ENCODE data around the gene ME2.

Gene ME2

GRCh38 chr18:50986360-50987087 is 107.6 kb downstream of the ME2 start:
- H3K79me2 ChIP-seq (ENCODE audit: control insufficient read depth, low read length) = peaks cover 5% of the 10 kb centered on the region

GRCh38 chr18:50987261-50987660 is 108.3 kb downstream of the ME2 start:
- Histone ChIP-seq H3K4me1 (ENCODE audit: control insufficient read depth, low read length) (no peaks in the 10 kb centered on the region), H3K4me2 (ENCODE audit: low read length) (no peak overlapping the region), H3K9me2 (replicated peaks; ENCODE audit: control insufficient read depth, low read length) (no peaks in the 10 kb centered on the region), H3K27me3 (ENCODE audit: control insufficient read depth, low read length) (no peaks in the 10 kb centered on the region), H3K79me2 (ENCODE audit: control insufficient read depth, low read length) (peaks cover 4% of the 10 kb centered on the region), H3K4me3 (ENCODE audit: low read length) (no peak overlapping the region), H3K27ac (ENCODE audit: low read depth, low read length) (no peak overlapping the region), H4K20me1 (ENCODE audit: control insufficient read depth, insufficient read depth, low read depth, low read length) (no peaks in the 10 kb centered on the region), H3K9me3 (ENCODE audit: control insufficient read depth, insufficient read depth, low read length) (no peaks in the 10 kb centered on the region), H3F3A (ENCODE audit: control insufficient read depth, insufficient read depth) (no peaks in the 10 kb centered on the region), H3K36me3 (ENCODE audit: control insufficient read depth, low read length) (peaks cover 8% of the 10 kb centered on the region)
- no peak for TF ChIP-seq EZH2phosphoT487 (IDR thresholded peaks at IDR 0.05; ENCODE audit: borderline replicate concordance, low read length)
- TF ChIP-seq, protein P1, sequence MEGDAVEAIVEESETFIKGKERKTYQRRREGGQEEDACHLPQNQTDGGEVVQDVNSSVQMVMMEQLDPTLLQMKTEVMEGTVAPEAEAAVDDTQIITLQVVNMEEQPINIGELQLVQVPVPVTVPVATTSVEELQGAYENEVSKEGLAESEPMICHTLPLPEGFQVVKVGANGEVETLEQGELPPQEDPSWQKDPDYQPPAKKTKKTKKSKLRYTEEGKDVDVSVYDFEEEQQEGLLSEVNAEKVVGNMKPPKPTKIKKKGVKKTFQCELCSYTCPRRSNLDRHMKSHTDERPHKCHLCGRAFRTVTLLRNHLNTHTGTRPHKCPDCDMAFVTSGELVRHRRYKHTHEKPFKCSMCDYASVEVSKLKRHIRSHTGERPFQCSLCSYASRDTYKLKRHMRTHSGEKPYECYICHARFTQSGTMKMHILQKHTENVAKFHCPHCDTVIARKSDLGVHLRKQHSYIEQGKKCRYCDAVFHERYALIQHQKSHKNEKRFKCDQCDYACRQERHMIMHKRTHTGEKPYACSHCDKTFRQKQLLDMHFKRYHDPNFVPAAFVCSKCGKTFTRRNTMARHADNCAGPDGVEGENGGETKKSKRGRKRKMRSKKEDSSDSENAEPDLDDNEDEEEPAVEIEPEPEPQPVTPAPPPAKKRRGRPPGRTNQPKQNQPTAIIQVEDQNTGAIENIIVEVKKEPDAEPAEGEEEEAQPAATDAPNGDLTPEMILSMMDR (IDR thresholded peaks at IDR 0.05; ENCODE audit: low read depth, low read length, poor library complexity, severe bottlenecking) = no peak

More at GRCh38 chr18:50986360-50987087, 107.6 kb downstream of the ME2 start:
- Histone ChIP-seq H3K4me3 (ENCODE audit: low read length) (no peak overlapping the region), H3F3A (ENCODE audit: control insufficient read depth, insufficient read depth) (no peaks in the 10 kb centered on the region), H3K9me2 (replicated peaks; ENCODE audit: control insufficient read depth, low read length) (no peaks in the 10 kb centered on the region), H3K4me1 (ENCODE audit: control insufficient read depth, low read length) (no peaks in the 10 kb centered on the region), H3K27me3 (ENCODE audit: control insufficient read depth, low read length) (no peaks in the 10 kb centered on the region), H3K36me3 (ENCODE audit: control insufficient read depth, low read length) (peaks cover 10% of the 10 kb centered on the region), H3K9me3 (ENCODE audit: control insufficient read depth, insufficient read depth, low read length) (no peaks in the 10 kb centered on the region), H3K27ac (ENCODE audit: low read depth, low read length) (no peak overlapping the region), H4K20me1 (ENCODE audit: control insufficient read depth, insufficient read depth, low read depth, low read length) (no peaks in the 10 kb centered on the region), H3K4me2 (ENCODE audit: low read length) (no peak overlapping the region)
- TF ChIP-seq EZH2phosphoT487 (IDR thresholded peaks at IDR 0.05; ENCODE audit: borderline replicate concordance, low read length) = no peak
- TF ChIP-seq, protein P1 (IDR thresholded peaks at IDR 0.05; ENCODE audit: low read depth, low read length, poor library complexity, severe bottlenecking) = no peak

- Histone ChIP-seq H3K79me2 (ENCODE audit: control insufficient read depth, low read length) (no peaks in the 10 kb centered on the region), H3K4me1 (ENCODE audit: control insufficient read depth, low read length) (no peaks in the 10 kb centered on the region), H3K27me3 (ENCODE audit: control insufficient read depth, low read length) (no peaks in the 10 kb centered on the region), H3K4me3 (ENCODE audit: low read length) (no peak overlapping the region), H3K27ac (ENCODE audit: low read depth, low read length) (no peak overlapping the region), H3K9me2 (replicated peaks; ENCODE audit: control insufficient read depth, low read length) (no peaks in the 10 kb centered on the region), H3K4me2 (ENCODE audit: low read length) (no peak overlapping the region), H3K36me3 (ENCODE audit: control insufficient read depth, low read length) (peaks cover 7% of the 10 kb centered on the region), H3F3A (ENCODE audit: control insufficient read depth, insufficient read depth) (no peaks in the 10 kb centered on the region), H3K9me3 (ENCODE audit: control insufficient read depth, insufficient read depth, low read length) (no peaks in the 10 kb centered on the region), H4K20me1 (ENCODE audit: control insufficient read depth, insufficient read depth, low read depth, low read length) (no peaks in the 10 kb centered on the region)
- TF ChIP-seq EZH2phosphoT487 (IDR thresholded peaks at IDR 0.05; ENCODE audit: borderline replicate concordance, low read length) = no peak
- TF ChIP-seq, protein P1 (IDR thresholded peaks at IDR 0.05; ENCODE audit: low read depth, low read length, poor library complexity, severe bottlenecking) = no peak
Observed at GRCh38 chr18:50989711-50990110, 110.8 kb downstream of the ME2 start.
